Activated CD8-positive, alpha-beta memory T cell treated with anti-CD3 and anti-CD28 coated beads, Interleukin-2, amount 10 ng/mL, durations not matched to agents 7 days and 5 days (primary cell): ENCODE results near the gene RFC5. TPM values are rescaled to one million over a fixed set of nuclear protein-coding genes. Genes with fewer than 3 reads are reported as not detected.
A peak's percentile ranks its signal among the peaks of the same experiment; 100 is the strongest.

Source experiments
- ATAC-seq: fragments of 150-1000 bp; cut with Tn5 transposase; one replicate; pipeline ENCODE4 v1.10.0; 2021; ENCODE audit warnings: moderate library complexity
- CTCF ChIA-PET: fragments of 350-600 bp; sonication (Branson Sonifier 250); formaldehyde crosslinking; loops from one replicate; lab custom pipeline; 2021; ENCODE audit warnings: antibody characterized with exemption; lab: Charles Lee
- DNase-seq: peaks from one replicate; pipeline ENCODE4 v3.0.0-alpha.2; 2020
- H3K27ac Mint-ChIP-seq: one replicate; pipeline ENCODE4 v1.8.0; 2021; ENCODE audit warnings: mild to moderate bottlenecking, mixed read lengths
- H3K27me3 Mint-ChIP-seq: one replicate; pipeline ENCODE4 v1.8.0; 2021; ENCODE audit warnings: mixed read lengths
- H3K36me3 Mint-ChIP-seq: one replicate; pipeline ENCODE4 v1.8.0; 2021; ENCODE audit warnings: mild to moderate bottlenecking, mixed read lengths
- H3K4me1 Mint-ChIP-seq: one replicate; pipeline ENCODE4 v1.8.0; 2021; ENCODE audit warnings: mixed read lengths
- H3K4me3 Mint-ChIP-seq: one replicate; pipeline ENCODE4 v1.8.0; 2021; ENCODE audit warnings: mild to moderate bottlenecking, moderate library complexity, mixed read lengths
- H3K9me3 Mint-ChIP-seq: one replicate; pipeline ENCODE4 v1.8.0; 2022; ENCODE audit warnings: low read depth, mixed read lengths
- total RNA-seq, 2 experiments: library from RNA; stranded (reverse); gene quantifications; one replicate each; pipeline ENCODE4 v1.2.3, GENCODE V29; 2021

RFC5 gene, protein sequence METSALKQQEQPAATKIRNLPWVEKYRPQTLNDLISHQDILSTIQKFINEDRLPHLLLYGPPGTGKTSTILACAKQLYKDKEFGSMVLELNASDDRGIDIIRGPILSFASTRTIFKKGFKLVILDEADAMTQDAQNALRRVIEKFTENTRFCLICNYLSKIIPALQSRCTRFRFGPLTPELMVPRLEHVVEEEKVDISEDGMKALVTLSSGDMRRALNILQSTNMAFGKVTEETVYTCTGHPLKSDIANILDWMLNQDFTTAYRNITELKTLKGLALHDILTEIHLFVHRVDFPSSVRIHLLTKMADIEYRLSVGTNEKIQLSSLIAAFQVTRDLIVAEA
- 10 to 100 TPM; 55.4 to 55.7 TPM for total RNA-seq

DNA sequence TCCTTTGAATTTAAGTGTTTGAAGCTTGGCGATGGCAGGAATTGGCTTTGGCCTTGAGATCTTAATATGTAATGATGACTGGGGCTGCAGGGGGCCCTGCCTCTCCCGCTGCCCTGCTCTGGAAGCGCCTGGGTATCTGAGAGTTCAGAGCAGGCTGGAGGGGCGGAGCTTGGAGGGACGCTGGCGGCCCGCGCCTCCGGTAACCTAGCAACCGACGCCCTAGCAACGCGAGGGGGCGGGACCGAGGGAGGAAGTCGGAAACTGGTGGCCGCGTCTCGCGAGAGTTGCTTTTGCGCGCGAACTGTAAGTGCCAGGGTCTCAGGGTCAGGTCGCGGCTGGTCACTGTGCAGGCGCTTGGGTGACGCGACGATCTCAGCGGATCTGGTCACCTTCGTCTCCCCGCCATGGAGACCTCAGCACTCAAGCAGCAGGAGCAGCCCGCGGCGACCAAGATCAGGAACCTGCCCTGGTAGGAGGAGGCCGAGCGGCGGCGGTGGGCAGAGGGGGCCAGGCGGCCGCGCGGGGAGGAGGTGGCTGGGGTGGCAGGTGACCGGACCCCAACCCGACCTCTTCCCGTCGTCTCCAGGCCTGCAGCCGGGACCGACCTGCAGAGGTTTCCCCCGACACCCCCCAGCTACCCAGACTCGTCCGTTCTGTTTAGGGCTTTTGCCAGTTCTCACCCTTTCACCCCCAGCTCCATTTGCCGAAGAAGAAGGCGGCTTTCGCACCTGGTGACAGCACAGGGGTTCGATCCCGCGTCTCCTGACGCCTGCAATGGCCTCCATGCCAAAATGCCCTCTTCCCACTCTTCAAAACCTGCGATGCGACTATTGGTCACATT is at the start of gene RFC5:
RFC5 (plus strand) TSS at position 280 of the 841 bp plus-strand sequence; CDS start at position 405, 125 bp downstream.
- Mint-ChIP-seq H3K36me3 (peaks cover 20% of the 10 kb centered on the region), H3K4me1 (peaks cover 21% of the 10 kb centered on the region), H3K4me3 (peak within 1 kb of the TSS; percentile 88), H3K9me3 (no peaks in the 10 kb centered on the region), H3K27ac (peak within 1 kb of the TSS; percentile 89), H3K27me3 (peaks cover 5% of the 10 kb centered on the region)
- CTCF ChIA-PET = interaction anchor here (0.7 to 2.2 kb wide), 11 partner anchors 14 to 360 kb away, joined by 3 to 7 read pairs (median 4); partner anchors contain the start of genes PEBP1, SUDS3 and WSB2
- peak; percentile 95 for ATAC-seq
- DNase-seq = peak; percentile 98

DNA sequence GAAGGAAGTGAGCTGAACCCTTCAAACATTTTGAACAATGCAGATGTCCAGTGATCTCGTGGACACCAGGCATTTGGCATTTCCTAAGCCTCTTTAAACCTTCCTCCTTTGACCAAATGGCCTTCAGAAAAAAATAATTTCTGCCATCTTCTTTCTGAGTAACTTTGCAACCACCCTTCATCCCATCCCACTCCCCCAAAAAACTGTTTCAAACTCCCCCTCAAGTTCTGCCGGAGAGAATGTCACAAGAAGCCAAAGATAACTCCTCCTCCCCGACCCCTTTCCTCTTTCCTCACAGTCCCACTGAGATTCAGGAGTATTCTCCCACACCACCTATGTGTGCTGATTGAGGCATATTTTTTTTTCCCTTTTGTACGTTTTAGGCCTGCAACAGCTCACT is 49.5 kb upstream of the RFC5 start:
- Mint-ChIP-seq H3K36me3 (peaks cover 2% of the 10 kb centered on the region), H3K27ac (no peak overlapping the region), H3K4me1 (peaks cover 8% of the 10 kb centered on the region), H3K27me3 (peaks cover 63% of the 10 kb centered on the region), H3K9me3 (peaks cover 8% of the 10 kb centered on the region), H3K4me3 (no peak overlapping the region)
- DNase-seq (no peak), ATAC-seq (no peak)
- CTCF ChIA-PET = no interaction called here

DNA sequence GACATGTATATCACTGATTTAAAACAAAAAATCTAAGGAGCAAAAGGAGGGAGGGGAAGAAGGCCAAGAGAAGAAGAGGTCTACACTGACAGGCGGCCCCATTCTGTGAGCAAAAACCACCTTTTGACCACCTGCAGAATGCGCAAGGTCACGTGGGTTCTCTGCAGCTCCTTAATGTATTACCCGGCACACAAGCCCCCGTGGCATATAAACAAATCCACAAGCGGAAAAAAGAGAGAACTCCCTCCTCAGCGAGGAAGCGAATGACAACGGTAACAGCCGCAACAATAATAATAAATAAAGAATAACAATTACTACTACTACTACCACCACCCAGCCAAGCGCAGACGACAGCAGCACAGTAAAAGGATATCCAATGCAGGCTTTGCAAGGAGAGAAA is 49.0 kb upstream of the RFC5 start:
- no peak for ATAC-seq

DNA sequence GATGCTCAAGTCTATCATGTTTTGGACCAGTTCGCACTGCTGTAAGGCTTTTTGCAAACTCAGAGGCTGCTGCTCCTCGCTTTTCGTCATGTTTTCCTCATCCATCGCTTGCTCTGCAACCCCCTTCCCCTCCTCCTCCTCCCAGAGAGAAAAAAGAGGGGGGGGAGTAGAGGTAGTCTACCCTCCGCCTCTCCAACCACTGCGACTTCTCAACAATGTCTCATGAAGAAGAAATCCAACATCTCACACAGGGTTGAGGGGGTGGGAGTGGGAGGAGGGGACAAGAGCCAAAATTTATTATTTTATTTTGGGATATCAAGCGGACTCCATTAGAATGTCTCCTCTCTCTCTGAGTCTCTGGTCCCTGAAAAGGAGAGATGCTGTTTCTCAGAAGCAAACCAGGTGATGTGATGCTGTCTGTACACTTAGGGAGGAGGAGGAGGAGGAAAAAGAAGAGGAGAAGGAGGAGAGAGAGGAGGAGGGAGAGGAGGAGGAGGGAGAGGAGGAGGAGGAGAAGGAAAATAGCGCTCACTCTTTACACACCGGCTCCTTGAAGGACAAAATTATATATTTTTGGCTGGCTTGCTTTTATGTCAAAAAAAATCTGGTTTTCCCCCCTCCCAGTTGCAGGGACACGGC is 48.2 kb upstream of the RFC5 start:
- Mint-ChIP-seq H3K36me3 (peaks cover 2% of the 10 kb centered on the region), H3K27me3 (peaks cover 64% of the 10 kb centered on the region), H3K4me1 (peaks cover 8% of the 10 kb centered on the region), H3K4me3 (peak overlapping the region; percentile 71), H3K9me3 (peaks cover 8% of the 10 kb centered on the region), H3K27ac (no peak overlapping the region)
- DNase-seq (no peak), ATAC-seq (no peak)
- CTCF ChIA-PET = no interaction called here

More for the DNA sequence above, 49.0 kb upstream of the RFC5 start:
- Mint-ChIP-seq H3K4me1 (peaks cover 8% of the 10 kb centered on the region), H3K27me3 (peaks cover 64% of the 10 kb centered on the region), H3K9me3 (peaks cover 8% of the 10 kb centered on the region), H3K4me3 (no peak overlapping the region), H3K36me3 (peaks cover 2% of the 10 kb centered on the region), H3K27ac (no peak overlapping the region)
- DNase-seq = no peak
- CTCF ChIA-PET = no interaction called here

DNA sequence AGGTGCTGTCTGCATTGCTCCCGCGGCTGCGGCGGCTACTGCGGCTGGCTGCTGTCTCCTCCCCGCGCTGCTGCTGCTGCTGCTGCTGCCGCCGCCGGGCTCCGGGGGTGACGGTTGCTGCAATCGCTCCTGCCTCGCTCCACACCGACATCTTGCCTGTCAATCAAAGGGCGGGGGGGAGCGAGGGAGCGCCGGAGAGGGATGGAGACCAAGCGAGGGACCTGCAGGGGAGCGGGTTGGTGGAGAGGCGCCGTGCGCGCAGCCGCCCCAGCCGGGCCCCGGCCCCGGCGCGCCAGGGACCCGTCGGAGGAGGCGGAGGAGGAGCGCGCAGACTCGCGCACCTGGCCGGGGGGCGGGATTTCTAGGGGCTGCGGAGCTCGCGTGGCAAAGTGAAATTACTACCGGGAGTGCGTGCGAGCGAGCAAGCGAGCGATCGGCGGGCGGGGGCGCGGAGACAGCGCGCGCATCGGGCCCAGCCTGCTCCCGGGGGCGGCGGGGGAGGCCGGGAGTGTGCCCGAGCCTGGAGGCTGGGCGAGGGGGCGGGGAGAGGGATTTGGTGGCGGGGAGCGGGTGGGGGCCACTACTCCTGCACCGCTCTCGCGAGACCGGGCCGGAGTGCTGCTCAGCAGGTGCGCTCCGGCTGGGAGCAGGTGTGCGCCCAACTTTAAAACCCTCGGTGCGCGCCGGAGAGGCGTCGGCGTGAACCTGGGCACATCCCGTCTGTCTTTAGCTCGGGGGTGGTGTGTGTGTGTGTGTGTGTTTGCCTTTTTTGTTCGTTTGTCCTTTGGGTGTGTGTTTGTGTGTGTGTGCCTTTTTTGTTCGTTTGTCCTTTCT is 47.5 kb upstream of the RFC5 start, which contains the start of gene KSR2:
KSR2 (minus strand) TSS at position 165 of the 834 bp plus-strand sequence. CDS start 735 bp downstream, outside the sequence.
- H3K4me1 Mint-ChIP-seq = peaks cover 8% of the 10 kb centered on the region
- DNase-seq = peak; percentile 57
- H3K27ac Mint-ChIP-seq = no peak within 1 kb of the TSS
- CTCF ChIA-PET = no interaction called here
- ATAC-seq = peak; percentile 81
- H3K9me3 Mint-ChIP-seq = peaks cover 8% of the 10 kb centered on the region
- peaks cover 2% of the 10 kb centered on the region for H3K36me3 Mint-ChIP-seq
- peak within 1 kb of the TSS; percentile 71 for H3K4me3 Mint-ChIP-seq
- H3K27me3 Mint-ChIP-seq = peaks cover 62% of the 10 kb centered on the region

DNA sequence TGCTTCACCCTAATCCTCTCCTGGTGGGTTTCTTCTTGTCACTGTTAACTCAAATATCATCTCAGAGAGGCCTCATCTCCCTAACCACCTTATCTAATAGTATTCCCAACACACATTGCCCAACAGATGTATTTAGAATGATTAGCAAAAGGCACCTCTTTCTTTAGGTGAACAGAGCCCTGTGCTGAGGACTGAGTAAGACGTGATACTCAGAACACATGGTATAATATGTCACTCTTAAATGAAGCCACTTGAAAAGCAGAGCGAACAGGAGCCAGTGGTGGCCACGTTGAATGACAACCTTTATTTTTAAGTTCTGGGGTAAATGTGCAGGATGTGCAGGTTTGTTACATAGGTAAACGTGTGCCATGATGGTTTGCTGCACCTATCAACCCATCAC is 46.2 kb upstream of the RFC5 start:
- Mint-ChIP-seq H3K36me3 (peaks cover 2% of the 10 kb centered on the region), H3K9me3 (peaks cover 8% of the 10 kb centered on the region), H3K4me3 (no peak overlapping the region), H3K27me3 (peaks cover 57% of the 10 kb centered on the region), H3K4me1 (peaks cover 8% of the 10 kb centered on the region), H3K27ac (no peak overlapping the region)
- no peak for ATAC-seq
- no peak for DNase-seq
- CTCF ChIA-PET = no interaction called here

DNA sequence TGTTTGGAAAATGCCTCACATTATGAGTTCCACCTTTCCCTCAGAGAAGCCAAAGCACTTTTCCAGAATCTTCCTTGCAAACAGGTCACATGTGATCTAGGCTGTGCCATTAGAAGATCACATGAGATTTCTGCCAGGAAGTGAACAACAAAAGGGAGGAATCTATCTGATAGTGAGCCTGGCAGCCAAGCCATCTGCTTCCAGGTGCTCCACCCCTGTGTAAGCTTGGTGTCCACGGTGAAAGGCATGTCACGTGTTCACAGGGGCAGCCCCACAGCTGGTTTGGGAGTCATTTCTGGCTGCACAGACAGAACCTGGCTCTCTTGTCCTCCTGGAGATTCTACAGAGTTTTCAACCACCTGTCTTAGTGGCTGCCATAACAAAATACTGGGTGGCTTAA is 44.2 kb upstream of the RFC5 start:
- H3K36me3 Mint-ChIP-seq = peaks cover 2% of the 10 kb centered on the region
- H3K4me1 Mint-ChIP-seq = peaks cover 8% of the 10 kb centered on the region
- H3K27ac Mint-ChIP-seq = no peak overlapping the region
- ATAC-seq (no peak), DNase-seq (no peak)
- no peak overlapping the region for H3K4me3 Mint-ChIP-seq
- peaks cover 43% of the 10 kb centered on the region for H3K27me3 Mint-ChIP-seq
- peaks cover 8% of the 10 kb centered on the region for H3K9me3 Mint-ChIP-seq
- CTCF ChIA-PET = no interaction called here

DNA sequence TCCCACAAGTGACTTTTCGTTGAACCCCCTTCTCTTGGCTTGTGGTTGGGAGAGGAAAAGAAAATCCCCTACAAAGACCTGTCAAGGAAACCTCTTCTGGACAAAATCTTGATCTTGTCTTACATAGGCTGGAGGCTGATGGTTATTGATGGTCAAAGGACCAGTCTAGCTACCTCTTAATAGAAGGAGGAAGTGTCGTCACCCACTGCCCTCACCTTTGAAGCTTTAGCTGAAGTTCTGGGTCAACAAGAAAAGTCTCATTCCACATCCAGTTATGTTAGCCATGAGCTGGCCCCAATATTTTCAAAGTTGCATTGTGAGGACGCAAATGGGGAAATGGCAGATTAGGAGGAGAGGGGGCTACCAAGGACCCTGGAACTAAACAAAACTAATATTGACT is 41.5 kb upstream of the RFC5 start:
- no peak overlapping the region for H3K27ac Mint-ChIP-seq
- no peak for DNase-seq
- H3K4me3 Mint-ChIP-seq = no peak overlapping the region
- no peaks in the 10 kb centered on the region for H3K4me1 Mint-ChIP-seq
- no peak for ATAC-seq
- H3K9me3 Mint-ChIP-seq = peaks cover 8% of the 10 kb centered on the region
- CTCF ChIA-PET = no interaction called here
- H3K36me3 Mint-ChIP-seq = no peaks in the 10 kb centered on the region
- H3K27me3 Mint-ChIP-seq = peaks cover 20% of the 10 kb centered on the region

DNA sequence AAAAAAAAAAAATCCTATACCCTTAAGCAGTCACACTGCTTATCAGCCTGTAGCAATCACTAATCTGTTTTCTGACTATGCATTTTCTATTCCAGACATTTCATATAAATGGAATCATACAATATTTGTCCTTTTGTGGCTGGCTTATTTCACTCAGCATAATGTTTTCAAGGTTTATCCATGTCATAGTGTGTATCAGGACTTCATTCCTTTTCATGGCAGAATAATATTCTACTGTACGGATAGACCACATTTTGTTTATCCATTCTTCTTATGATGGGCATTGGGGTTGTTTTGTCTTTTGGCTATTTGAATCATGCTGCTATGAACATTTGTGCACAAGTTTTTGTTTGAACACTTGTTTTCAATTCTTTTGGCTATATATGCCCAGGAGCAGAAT is 39.1 kb upstream of the RFC5 start:
- CTCF ChIA-PET = no interaction called here
- H3K4me1 Mint-ChIP-seq = no peaks in the 10 kb centered on the region
- no peak overlapping the region for H3K4me3 Mint-ChIP-seq
- H3K27ac Mint-ChIP-seq = no peak overlapping the region
- peaks cover 11% of the 10 kb centered on the region for H3K27me3 Mint-ChIP-seq
- no peaks in the 10 kb centered on the region for H3K9me3 Mint-ChIP-seq
- ATAC-seq (no peak), DNase-seq (no peak)
- H3K36me3 Mint-ChIP-seq = no peaks in the 10 kb centered on the region

DNA sequence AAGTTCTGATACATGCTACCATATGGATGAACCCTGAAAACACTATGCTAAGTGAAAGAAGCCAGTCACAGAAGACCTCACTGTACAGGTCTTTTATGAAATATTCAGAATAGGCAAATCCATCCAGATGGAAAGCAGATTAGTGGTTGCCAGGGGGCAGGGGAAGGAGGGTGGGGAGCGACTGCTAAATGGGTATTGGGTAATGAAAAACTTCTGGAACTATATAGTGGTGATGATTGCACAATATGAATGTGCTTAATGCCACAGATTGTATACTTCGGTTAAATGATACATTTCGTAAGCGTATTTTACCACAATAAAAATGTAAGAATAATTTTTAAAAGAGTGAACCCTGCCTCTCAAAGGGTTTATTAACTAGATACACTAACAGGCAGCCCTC is 35.9 kb upstream of the RFC5 start:
- no peaks in the 10 kb centered on the region for H3K4me1 Mint-ChIP-seq
- no peak overlapping the region for H3K4me3 Mint-ChIP-seq
- no peak for ATAC-seq
- DNase-seq = no peak
- H3K27ac Mint-ChIP-seq = no peak overlapping the region
- H3K36me3 Mint-ChIP-seq = no peaks in the 10 kb centered on the region
- H3K27me3 Mint-ChIP-seq = peaks cover 6% of the 10 kb centered on the region
- H3K9me3 Mint-ChIP-seq = no peaks in the 10 kb centered on the region
- CTCF ChIA-PET = no interaction called here

DNA sequence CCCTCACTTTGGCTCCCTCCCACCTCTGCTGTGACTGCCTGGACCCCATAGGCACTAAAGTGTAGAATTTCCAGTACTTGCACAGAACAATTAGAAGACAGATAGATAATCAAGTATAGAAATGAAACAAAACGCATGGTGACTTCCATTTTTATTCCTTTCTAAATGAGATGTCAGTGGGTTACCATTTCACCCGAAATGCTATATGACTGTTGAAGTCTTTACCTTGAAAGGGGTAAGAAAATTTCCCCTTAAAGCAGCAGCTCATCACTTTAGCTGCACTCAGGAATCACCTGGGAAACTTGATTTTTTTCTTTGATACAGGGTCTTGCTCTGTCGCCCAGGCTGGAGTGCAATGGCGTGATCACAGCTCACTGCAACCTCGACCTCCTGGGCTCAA is 35.2 kb upstream of the RFC5 start:
- Mint-ChIP-seq H3K9me3 (no peaks in the 10 kb centered on the region), H3K27ac (no peak overlapping the region), H3K4me1 (no peaks in the 10 kb centered on the region), H3K4me3 (no peak overlapping the region), H3K27me3 (peaks cover 5% of the 10 kb centered on the region), H3K36me3 (no peaks in the 10 kb centered on the region)
- no peak for DNase-seq
- CTCF ChIA-PET = no interaction called here
- ATAC-seq = no peak

DNA sequence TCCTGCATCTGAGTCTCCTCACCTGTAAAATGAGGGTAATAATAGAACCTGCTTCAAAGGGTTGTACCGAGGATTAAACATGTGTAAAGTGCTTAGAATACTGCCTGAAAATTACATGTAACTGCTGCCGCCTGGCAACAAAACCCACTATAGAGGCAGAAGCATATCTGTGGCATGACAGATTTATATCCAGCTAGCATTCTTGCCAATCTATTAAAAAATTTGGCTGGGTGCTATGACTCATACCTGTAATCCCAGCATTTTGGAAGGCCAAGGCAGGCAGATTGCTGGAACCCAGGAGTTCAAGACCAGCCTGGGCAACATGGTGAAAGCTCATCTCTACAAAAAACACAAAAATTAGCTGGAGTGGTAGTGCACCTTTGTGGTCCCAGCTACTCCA is 31.3 kb upstream of the RFC5 start:
- peaks cover 3% of the 10 kb centered on the region for H3K9me3 Mint-ChIP-seq
- H3K27me3 Mint-ChIP-seq = peaks cover 6% of the 10 kb centered on the region
- no peaks in the 10 kb centered on the region for H3K4me1 Mint-ChIP-seq
- CTCF ChIA-PET = no interaction called here
- ATAC-seq = no peak
- DNase-seq = no peak
- no peak overlapping the region for H3K4me3 Mint-ChIP-seq
- H3K27ac Mint-ChIP-seq = no peak overlapping the region
- H3K36me3 Mint-ChIP-seq = peaks cover 1% of the 10 kb centered on the region
